Measurements from ENCODE around the gene CXCL16.

Gene CXCL16, protein sequence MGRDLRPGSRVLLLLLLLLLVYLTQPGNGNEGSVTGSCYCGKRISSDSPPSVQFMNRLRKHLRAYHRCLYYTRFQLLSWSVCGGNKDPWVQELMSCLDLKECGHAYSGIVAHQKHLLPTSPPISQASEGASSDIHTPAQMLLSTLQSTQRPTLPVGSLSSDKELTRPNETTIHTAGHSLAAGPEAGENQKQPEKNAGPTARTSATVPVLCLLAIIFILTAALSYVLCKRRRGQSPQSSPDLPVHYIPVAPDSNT

DNA sequence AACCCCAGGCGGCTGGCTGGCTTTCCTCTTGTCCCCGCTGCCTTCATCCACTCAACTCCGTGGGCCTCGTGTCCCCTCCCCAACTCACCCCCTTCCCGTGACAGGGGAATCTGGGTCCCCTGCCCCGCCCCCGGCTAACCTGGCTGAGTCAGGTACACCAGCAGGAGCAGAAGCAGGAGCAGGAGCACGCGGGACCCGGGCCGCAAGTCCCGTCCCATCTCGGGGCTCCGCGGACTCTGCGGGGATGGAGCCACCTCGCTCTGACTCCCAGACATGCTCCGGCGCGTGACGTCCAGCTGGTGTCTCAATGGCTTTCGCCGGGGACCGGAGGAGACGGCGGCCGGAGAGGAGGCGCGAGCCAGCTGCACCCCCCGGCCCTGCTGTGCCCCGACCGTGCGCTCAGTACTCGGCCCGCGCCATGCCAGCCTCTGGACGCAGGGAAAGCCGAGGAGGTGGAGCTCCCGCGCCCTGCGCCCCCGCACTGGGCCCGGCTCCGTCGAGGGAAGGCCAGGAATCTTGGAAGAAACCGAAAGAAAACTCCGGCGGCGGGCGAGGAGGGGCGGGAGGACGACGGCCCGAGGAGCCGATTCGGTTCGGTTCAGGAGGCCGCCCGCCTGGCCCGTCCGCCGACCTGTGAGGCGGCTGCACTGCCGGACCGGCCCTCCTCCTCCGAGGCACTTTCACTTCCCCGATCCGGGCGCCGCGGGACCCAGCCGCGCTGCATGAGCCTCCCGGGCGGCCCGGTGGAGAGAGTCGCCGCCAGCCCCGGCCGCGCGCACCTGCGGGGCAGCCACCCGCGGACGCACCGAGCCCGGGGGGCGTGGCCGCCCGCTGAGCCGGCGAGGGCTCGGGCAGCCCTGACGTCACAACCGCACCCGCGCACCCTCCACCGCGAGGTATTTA lies at the start of gene CXCL16, which contains the start of gene ZMYND15:
TSS of gene CXCL16 (minus strand) at position 807 of the 903 bp plus-strand sequence. CDS start at position 218, 589 bp downstream.
TSS of gene ZMYND15 (plus strand) at position 712 of the 903 bp plus-strand sequence. CDS start 716 bp downstream, outside the sequence.
- no peak for TF ChIP-seq ZNF274 (IDR thresholded peaks at IDR 0.05; ENCODE audit: low read depth, low read length)
- H3K4me3 ChIP-seq (ENCODE audit: low read length) = peak within 1 kb of the TSS; percentile 70

DNA sequence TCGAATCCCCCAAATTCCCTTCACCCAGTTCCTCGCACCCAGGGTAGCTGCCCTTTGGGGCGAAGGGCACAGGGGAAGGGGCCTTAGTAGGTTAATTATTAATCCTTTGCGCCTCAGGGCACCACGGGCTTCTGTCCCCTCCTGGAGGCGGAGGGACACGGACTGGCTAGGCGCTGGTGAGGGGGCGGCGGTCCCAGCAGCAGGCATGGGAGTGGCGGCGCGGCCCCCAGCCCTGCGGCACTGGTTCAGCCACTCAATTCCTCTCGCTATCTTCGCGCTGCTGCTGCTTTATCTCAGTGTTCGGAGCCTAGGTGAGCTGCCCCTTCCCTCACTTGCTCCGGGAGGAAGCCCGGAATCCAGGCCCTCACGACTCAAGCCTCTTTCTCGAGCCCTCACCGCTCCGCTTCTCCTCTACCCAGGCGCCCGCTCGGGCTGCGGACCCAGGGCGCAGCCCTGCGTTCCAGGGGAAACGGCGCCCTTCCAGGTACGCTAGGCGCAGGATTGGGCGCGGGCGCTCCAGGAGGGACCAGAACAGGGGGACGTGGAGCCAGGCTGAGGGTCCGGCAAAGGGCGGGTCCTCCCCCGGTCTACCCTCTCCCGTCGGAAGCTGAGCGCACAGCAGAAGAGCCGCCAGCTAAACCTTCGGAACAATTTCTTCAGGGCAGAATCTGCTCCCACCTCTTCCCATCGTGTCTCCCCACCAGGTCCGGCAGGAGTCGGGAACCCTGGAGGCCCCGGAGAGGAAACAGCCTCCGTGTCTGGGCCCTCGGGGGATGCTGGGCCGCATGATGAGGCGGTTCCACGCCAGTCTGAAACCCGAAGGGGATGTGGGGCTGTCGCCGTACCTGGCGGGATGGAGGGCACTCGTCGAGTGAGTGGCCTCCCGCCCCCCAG lies 49.3 kb upstream of the CXCL16 start, which contains the start of gene GLTPD2:
TSS of gene GLTPD2 (plus strand) at position 158 of the 894 bp plus-strand sequence. CDS start at position 206, 48 bp downstream.
- H3K4me3 ChIP-seq (ENCODE audit: low read length) = peak within 1 kb of the TSS; percentile 67; the same call in 1 of the 2 replicates
- TF ChIP-seq ZNF274 (IDR thresholded peaks at IDR 0.05; ENCODE audit: low read depth, low read length) = no peak

DNA sequence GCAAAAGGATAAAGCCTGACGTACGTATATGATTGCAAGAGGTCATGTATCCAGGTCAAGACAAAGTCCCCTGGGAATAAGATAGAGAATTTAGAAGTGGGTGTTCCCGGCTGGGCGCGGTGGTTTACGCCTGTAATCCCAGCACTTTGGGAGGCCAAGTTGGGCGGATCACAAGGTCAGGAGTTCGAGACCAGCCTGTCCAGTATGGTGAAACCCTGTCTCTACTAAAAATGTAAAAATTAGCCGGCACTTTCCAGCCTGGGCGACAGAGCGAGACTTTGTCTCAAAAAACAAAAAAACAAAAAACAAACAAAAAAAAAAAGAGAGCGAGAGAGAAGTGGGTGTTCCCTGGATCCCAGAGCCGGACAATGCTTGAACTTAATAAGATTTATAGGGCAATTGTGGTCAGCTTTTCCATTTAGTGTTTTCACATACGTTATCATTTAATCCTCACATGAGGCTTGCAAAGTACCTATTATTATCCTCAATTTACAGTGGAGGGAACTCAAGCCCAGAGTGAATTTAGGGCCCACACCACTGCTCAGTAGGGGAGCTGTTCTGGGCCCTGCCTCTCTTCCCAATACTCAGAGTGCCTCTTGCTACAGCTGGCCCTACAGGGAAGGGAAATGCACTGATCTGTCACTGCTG lies 48.6 kb upstream of the CXCL16 start:
- TF ChIP-seq ZNF274 (IDR thresholded peaks at IDR 0.05; ENCODE audit: low read depth, low read length) = no peak
- H3K4me3 ChIP-seq (ENCODE audit: low read length) = no peak overlapping the region

DNA sequence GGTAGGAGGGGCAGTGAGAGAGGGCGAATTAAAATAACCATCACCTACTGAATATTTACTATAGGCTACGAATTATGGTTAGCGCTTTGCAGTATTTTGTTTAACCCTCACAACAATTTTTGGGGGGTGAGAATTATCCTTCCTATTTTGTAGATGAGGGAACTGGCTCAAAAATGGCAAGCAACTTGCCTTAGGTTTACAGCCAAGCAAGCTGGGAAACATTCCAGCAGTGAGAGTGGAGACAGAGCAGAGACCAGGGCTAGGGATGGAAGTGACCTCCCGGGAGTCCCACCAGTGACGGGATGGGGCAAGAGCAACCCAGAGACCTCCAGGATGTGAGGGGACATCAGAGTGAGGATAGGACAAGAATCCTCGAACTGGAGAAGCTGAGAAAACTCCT lies 46.8 kb upstream of the CXCL16 start:
- H3K4me3 ChIP-seq (ENCODE audit: low read length) = no peak overlapping the region
- TF ChIP-seq ZNF274 (IDR thresholded peaks at IDR 0.05; ENCODE audit: low read depth, low read length) = no peak

DNA sequence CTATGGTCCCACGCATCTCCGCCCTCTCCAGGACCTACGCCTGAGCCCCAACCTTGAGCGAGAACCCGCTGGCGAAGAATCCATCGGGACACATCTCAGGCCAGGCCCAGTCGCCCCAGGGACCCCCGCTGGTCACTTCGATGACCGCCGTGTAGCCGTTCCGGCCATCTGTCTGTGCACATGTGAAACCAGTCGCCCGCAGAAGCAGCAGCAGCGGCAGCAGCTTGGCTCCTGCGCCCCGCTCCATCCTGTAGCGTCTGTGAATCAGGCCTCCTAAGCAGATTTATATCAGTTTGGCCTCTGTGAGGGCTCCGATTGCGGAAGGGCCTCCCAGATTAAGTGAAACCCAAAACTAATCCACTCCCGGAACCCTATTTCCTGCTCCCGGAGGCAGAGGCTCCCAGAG lies 46.4 kb upstream of the CXCL16 start, which contains the start of gene VMO1:
TSS of gene VMO1 (minus strand) at position 259 of the 406 bp plus-strand sequence. CDS start at position 247, 12 bp downstream.
- no peak within 1 kb of the TSS for H3K4me3 ChIP-seq (ENCODE audit: low read length)
- no peak for TF ChIP-seq ZNF274 (IDR thresholded peaks at IDR 0.05; ENCODE audit: low read depth, low read length)

DNA sequence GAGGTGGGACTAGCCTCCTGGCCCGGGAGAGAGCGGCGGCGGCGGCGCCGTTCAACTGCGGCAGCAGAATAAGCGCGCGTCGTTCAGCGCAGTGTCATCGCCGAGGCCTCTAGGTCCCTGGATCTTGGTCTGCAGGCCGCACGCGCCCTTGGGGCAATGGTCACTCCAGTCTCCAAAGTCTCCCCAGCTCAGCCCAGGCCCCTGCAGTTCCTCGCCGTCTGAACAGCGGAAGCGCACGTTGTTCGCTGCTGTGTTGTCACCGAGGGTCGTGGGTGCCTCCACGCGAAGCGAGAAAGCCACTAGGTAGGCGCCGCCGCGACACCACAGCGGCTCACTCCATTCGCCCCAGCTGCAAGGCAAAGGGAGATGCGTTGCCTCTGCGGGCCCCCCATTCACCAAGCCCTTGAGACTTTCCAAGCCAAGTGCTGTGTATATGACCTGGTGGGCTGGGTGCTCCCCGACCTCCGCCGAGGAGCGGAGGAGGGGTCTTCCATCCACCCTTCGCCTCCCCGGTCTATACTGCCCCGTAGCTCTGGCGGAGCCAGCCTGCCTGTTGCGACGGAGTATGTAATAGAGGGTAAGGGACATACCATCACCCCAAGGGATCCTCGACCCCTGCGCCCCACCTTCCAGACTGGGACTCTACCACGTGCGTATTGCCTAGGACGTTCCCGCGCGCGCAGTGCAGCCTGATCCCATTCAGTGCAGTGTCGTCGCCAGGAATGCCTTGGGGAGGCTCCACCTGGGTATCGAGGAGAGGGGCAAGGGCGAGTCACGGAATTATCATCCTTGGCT lies 45.8 kb upstream of the CXCL16 start:
- no peak overlapping the region for H3K4me3 ChIP-seq (ENCODE audit: low read length)

DNA sequence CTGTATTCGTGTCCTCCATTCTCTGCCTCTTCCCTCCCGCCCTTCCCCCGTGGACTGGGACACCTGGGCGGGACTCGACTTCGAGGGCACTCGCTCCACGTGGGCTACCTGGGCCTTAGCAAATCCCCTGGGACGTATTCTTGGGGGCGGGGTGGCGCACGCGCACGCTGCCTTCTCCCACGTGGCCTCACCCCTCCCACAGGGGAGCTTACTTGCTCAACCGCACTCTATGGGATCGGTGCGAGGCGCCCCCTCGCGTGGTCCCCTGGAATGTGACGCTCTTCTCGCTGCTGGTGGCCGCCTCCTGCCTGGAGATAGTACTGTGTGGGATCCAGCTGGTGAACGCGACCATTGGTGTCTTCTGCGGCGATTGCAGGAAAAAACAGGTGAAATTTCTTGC lies 42.9 kb upstream of the CXCL16 start:
- no peak for TF ChIP-seq ZNF274 (IDR thresholded peaks at IDR 0.05; ENCODE audit: low read depth, low read length)
- H3K4me3 ChIP-seq (ENCODE audit: low read length) = no peak overlapping the region

More for the DNA sequence above, 45.8 kb upstream of the CXCL16 start:
- no peak for TF ChIP-seq ZNF274 (IDR thresholded peaks at IDR 0.05; ENCODE audit: low read depth, low read length)

DNA sequence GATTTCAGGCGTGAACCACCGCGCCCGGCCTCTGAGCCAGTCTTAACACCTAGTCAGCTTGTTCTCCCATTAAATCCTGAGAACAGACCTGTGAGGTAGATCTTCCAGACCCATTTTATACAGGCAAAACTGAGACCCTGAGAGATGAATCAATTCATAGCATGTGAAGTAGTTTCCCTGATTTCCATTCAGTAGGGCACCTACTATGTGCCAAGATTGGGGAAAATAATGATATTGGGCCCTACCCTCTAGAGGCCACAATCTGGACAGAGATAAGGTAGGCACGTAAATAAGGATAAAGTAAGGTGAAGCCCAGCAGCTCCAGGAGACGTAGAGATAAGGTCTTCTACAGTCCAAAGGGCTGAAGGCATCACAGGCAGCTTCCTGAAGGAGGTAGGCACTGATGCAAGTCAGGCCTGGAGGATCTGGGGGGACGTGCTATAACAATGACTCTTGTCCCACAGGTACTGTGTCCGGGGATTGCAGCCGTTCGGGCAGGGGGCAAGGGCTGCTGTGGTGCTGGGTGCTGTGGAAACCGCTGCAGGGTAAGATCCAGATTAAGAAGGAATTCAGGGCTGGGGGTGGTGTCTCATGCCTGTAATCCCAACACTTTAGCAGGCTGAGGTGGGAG lies 40.7 kb upstream of the CXCL16 start:
- TF ChIP-seq ZNF274 (IDR thresholded peaks at IDR 0.05; ENCODE audit: low read depth, low read length) = no peak

DNA sequence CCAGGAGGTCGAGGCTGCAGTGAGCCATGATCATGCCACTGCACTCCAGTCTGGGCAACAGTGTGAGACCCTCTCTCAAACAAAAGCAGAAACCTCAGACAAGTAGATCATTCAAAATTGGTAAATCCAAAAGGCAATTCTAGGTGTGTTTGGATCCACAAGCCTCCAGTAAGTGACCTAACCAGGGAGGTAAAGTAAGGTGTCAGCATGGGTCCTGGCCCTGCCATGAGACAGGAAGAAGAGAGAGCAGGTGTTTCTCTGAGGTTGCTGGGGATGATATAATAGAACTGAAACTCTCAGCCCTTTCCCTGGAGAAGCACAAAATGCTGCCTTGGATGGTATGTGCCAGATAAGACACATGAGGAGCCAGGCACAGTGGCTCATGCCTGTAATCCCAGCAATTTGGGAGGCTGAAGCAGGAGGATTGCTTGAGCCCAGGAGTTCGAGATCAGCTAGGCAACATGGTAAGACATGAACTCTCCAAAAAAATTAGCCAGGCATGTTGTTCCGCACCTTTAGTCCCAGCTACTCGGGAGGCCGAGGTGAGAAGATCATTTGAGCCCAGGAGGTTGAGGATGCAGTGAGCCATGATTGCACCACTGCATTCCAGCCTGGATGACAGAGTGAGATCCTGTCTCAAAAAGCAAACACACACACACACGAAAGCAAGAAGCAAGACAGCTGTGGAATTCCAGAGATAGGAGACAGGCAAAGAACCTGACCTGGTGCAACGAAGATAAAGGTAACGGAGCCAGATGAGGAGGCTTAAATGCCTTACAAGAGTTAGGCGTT lies 38.4 kb upstream of the CXCL16 start:
- H3K4me3 ChIP-seq (ENCODE audit: low read length) = no peak overlapping the region
- TF ChIP-seq ZNF274 (IDR thresholded peaks at IDR 0.05; ENCODE audit: low read depth, low read length) = no peak

More for the DNA sequence above, 40.7 kb upstream of the CXCL16 start:
- no peak overlapping the region for H3K4me3 ChIP-seq (ENCODE audit: low read length)

DNA sequence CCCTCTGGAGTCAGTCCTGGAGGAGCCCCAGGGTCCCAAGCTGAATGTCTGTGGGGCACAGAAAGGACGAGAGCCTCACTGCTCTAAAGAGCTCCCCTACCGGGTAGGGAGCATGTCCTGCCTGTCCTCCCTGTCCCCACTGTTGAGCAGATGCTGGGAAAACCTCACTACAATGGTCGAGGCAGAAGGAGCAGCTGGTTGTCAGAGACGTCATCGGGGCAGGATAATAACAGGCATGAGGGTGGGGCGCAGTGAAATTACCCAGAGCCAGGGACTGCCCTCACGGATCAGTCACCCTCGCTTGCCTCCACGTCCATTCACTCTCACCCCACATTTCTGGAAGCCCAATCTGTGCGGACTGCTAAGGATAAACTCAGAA lies 32.5 kb upstream of the CXCL16 start:
- no peak overlapping the region for H3K4me3 ChIP-seq (ENCODE audit: low read length)
- no peak for TF ChIP-seq ZNF274 (IDR thresholded peaks at IDR 0.05; ENCODE audit: low read depth, low read length)

DNA sequence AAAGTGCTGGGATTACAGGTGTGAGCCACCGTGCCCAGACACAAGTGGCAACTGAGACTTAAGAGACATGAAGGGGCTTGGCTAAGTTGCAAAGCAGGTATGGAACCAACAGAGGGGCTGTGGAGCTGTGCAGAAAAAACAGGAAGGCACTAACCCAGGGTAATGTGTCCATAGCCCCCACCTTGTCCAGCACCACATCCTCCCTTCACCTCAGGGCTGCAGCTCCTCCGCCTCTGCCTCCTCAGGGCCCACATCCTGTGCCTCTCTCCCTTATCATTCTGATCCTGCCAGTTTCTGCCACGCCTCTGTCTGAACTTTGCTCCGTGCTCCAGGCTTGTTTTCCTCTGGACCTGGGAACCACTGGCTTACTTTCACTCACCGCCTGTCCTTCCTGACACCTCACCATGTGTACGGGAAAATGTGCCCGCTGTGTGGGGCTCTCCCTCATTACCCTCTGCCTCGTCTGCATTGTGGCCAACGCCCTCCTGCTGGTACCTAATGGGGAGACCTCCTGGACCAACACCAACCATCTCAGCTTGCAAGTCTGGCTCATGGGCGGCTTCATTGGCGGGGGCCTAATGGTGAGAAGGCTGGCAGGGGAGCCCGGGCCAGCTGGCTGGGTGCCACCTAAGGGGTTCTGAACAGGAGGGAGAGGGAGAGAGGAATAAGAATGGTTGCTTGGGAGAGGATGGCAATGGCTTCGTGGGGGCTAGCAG lies 31.9 kb upstream of the CXCL16 start, which contains the start of gene TM4SF5:
TSS of gene TM4SF5 (plus strand) at position 368 of the 716 bp plus-strand sequence. CDS start at position 405, 37 bp downstream.
- TF ChIP-seq ZNF274 (IDR thresholded peaks at IDR 0.05; ENCODE audit: low read depth, low read length) = no peak

More for the DNA sequence above, 31.9 kb upstream of the CXCL16 start, which contains the start of gene TM4SF5:
- H3K4me3 ChIP-seq (ENCODE audit: low read length) = no peak within 1 kb of the TSS

Measured in GM08714 (cell line).